GM18870 (cell line): ENCODE data around the gene SLC52A3.
"Not testable (repeated sequence)": the region's sequence is repeated elsewhere in the genome, so short reads cannot be mapped to it uniquely, and the experiment has no call there.

Experiments
- ATAC-seq: cut with Tn5 transposase; IDR thresholded peaks from one replicate; pipeline ENCODE4 v1.9.1; 2021; ENCODE audit warnings: moderate library complexity; ENCODE audit not compliant: unreplicated experiment

The SLC52A3 gene

GRCh38 chr20:730005-730404, 38.3 kb downstream of the SLC52A3 start:
- ATAC-seq = no peak

- no peak for ATAC-seq
These were observed 39.9 kb downstream of the SLC52A3 start for GRCh38 chr20:728256-728944.

GRCh38 chr20:726160-726559, 42.1 kb downstream of the SLC52A3 start:
- ATAC-seq = no peak

- no peak for ATAC-seq
These were observed 42.8 kb downstream of the SLC52A3 start for GRCh38 chr20:725491-725890.

- ATAC-seq = not testable (repeated sequence)
These were observed 43.5 kb downstream of the SLC52A3 start for GRCh38 chr20:724797-725196.

- ATAC-seq = no peak
These were observed 44.5 kb downstream of the SLC52A3 start for GRCh38 chr20:723756-724155.

- ATAC-seq = no peak
These were observed 45.3 kb downstream of the SLC52A3 start for GRCh38 chr20:722822-723644.

- ATAC-seq = no peak
These were observed 46.4 kb downstream of the SLC52A3 start for GRCh38 chr20:721876-722275.

- ATAC-seq = no peak
These were observed 48.5 kb downstream of the SLC52A3 start for GRCh38 chr20:719816-720215.

- ATAC-seq = no peak
These were observed 49.2 kb downstream of the SLC52A3 start for GRCh38 chr20:719068-719467.

GRCh38 chr20:717832-718231, 50.5 kb downstream of the SLC52A3 start:
- no peak for ATAC-seq

- no peak for ATAC-seq
These were observed 51.0 kb downstream of the SLC52A3 start for GRCh38 chr20:717271-717670.

- no peak for ATAC-seq
These were observed 53.8 kb downstream of the SLC52A3 start for GRCh38 chr20:714453-714852.

GRCh38 chr20:711576-711975, 56.7 kb downstream of the SLC52A3 start:
- ATAC-seq = no peak

- no peak for ATAC-seq
These were observed 57.4 kb downstream of the SLC52A3 start for GRCh38 chr20:710780-711450.
